GM21576 (cell line): ENCODE data around the gene BAIAP2.

Source experiments
- ATAC-seq: cut with Tn5 transposase; IDR thresholded peaks from one replicate; pipeline ENCODE4 v1.9.1; 2021; ENCODE audit warnings: mild to moderate bottlenecking, moderate library complexity; ENCODE audit not compliant: unreplicated experiment

Gene BAIAP2

GRCh38 chr17:81121841-81122733 lies 87.1 kb downstream of the BAIAP2 start:
- no peak for ATAC-seq

GRCh38 chr17:81123052-81124048 lies 88.4 kb downstream of the BAIAP2 start:
- no peak for ATAC-seq

- ATAC-seq: no peak
Observed at GRCh38 chr17:81124377-81124776, 89.4 kb downstream of the BAIAP2 start.

GRCh38 chr17:81125573-81126081 lies 90.7 kb downstream of the BAIAP2 start:
- no peak for ATAC-seq

GRCh38 chr17:81126281-81127132 lies 91.6 kb downstream of the BAIAP2 start:
- no peak for ATAC-seq

GRCh38 chr17:81127133-81127455 lies 92.1 kb downstream of the BAIAP2 start:
- ATAC-seq: no peak

GRCh38 chr17:81127526-81128177 lies 92.7 kb downstream of the BAIAP2 start:
- ATAC-seq: no peak

- no peak for ATAC-seq
Observed at GRCh38 chr17:81128338-81128737, 93.4 kb downstream of the BAIAP2 start.

- no peak for ATAC-seq
Observed at GRCh38 chr17:81128774-81129173, 93.8 kb downstream of the BAIAP2 start.

GRCh38 chr17:81129289-81129688 lies 94.3 kb downstream of the BAIAP2 start:
- ATAC-seq: no peak

- no peak for ATAC-seq
Observed at GRCh38 chr17:81129711-81130367, 94.9 kb downstream of the BAIAP2 start.

GRCh38 chr17:81130385-81131361 lies 95.7 kb downstream of the BAIAP2 start:
- ATAC-seq: no peak

- no peak for ATAC-seq
Observed at GRCh38 chr17:81131486-81132196, 96.7 kb downstream of the BAIAP2 start.

- no peak for ATAC-seq
Observed at GRCh38 chr17:81132197-81132540, 97.2 kb downstream of the BAIAP2 start.

- no peak for ATAC-seq
Observed at GRCh38 chr17:81132770-81133723, 98.1 kb downstream of the BAIAP2 start.

GRCh38 chr17:81134064-81134781 lies 99.3 kb downstream of the BAIAP2 start:
- no peak for ATAC-seq
